ENCODE results near the gene KIAA1671. TPM values are rescaled to one million over a fixed set of nuclear protein-coding genes. Genes with fewer than 3 reads are reported as not detected.

The KIAA1671 gene
- total RNA-seq (ENCODE audit: low replicate concordance) = 1.5 and 17.3 TPM in 2 replicates

DNA sequence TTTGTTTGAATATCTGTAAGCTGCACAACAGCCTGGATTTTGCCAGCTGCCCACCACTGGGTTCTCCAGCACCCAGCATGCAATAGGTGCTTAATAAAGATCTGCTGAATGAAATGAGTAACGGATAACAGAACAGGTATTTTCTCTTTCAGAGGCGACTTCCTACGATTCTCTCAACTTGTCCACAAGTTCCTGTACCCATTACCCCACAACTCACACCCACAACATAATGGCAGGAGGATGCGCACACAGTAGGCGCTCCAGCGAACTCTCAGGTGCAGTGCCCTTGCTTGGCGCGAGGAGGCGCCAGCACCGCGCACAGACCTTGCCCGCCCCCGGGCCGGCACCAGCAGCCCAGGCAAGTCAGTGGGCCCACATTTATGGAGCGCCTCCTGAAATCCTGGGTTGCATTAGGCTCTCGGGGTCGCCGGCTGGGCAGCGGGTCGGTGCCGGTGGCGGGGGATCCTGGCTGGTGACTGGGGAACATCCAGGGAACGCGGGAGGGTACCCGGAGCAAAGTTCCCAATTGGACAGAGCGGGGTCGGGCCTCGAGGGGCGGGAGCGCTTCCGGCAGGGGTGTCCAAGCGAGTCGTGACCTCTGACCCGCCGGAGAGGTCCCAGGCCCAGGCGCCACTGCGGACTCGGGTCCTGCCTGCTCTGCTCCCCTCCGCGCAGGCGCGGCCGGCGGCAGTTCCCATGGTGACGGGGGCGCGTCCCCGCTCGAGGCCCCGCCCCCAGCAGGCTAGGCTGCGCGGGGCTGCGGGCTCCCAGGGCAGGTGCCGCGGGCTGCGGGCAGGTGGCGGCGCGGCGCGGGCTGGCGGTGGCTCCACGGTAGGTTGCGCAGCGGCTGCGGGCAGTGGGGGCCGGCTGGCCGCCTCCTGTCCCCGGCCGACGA is at the start of gene KIAA1671:
Gene KIAA1671, plus strand, starts transcription at position 775 of the 895 bp plus-strand sequence. CDS start 75,284 bp downstream, outside the sequence.

GRCh38 chr22:25199731-25200520 is 247.4 kb downstream of the KIAA1671 start, which contains the start of gene CRYBB3:
Gene CRYBB3, plus strand, starts transcription at chr22:25199858. Its CDS starts 1,539 bp downstream, at chr22:25201397.

GRCh38 chr22:25219211-25219689 is 266.7 kb downstream of the KIAA1671 start, which contains the start of gene CRYBB2:
Gene CRYBB2, plus strand, starts transcription at chr22:25219639. Its CDS starts 1,791 bp downstream, at chr22:25221430.

Other genes with a start within 250 kb of the KIAA1671 start
- not detected in 2 replicates for gene PIWIL3, start 178.0 kb upstream of the KIAA1671 start, total RNA-seq (ENCODE audit: low replicate concordance)
- under 0.01 TPM in 1 of 2 replicates, not detected in the other for gene SGSM1, start 146.5 kb upstream of the KIAA1671 start, total RNA-seq (ENCODE audit: low replicate concordance)
- gene LHFPL7, start 6.0 kb upstream of the KIAA1671 start, total RNA-seq (ENCODE audit: low replicate concordance) = not detected in 2 replicates
- not detected in 2 replicates for gene CRYBB3, start 247.1 kb downstream of the KIAA1671 start, total RNA-seq (ENCODE audit: low replicate concordance)

Data from smooth muscle cell of the coronary artery (primary cell).